ENCODE measurements around the gene DCP1B.

DCP1B gene

GRCh38 chr12:1920971-1921370, 83.3 kb downstream of the DCP1B start:
- TF ChIP-seq CTCF (IDR thresholded peaks at IDR 0.05; ENCODE audit: insufficient read depth, low read depth, low read length, missing control alignments) = no peak
- no peak overlapping the region for H3K4me3 ChIP-seq (ENCODE audit: low read depth, low read length)
- DNase-seq (ENCODE audit: low read depth) = no peak

GRCh38 chr12:1920436-1920835, 83.8 kb downstream of the DCP1B start:
- H3K4me3 ChIP-seq (ENCODE audit: low read depth, low read length) = no peak overlapping the region
- no peak for TF ChIP-seq CTCF (IDR thresholded peaks at IDR 0.05; ENCODE audit: insufficient read depth, low read depth, low read length, missing control alignments)
- DNase-seq (ENCODE audit: low read depth) = no peak

GRCh38 chr12:1919763-1920162, 84.5 kb downstream of the DCP1B start:
- no peak for DNase-seq (ENCODE audit: low read depth)
- no peak overlapping the region for H3K4me3 ChIP-seq (ENCODE audit: low read depth, low read length)
- TF ChIP-seq CTCF (IDR thresholded peaks at IDR 0.05; ENCODE audit: insufficient read depth, low read depth, low read length, missing control alignments) = no peak

DNA sequence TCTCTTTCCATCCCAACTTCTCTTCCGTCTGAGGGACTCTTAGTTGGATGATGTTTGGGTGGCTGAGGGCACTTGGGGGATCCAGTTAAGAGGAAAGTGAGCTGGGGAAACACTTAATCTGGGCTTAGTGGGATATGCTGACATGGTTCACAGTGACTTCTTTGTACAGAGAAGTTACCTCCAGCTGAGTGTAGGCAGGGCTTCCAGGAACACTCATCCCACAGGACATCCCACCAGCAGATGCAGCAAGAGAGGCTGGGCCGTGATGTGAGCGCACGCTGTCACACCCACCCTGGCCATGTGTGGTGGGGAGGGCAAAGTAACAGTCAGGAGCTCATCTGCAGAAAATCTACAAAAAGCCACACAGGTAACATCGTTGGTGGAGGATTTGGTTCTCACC, 85.0 kb downstream of the DCP1B start:
- no peak for DNase-seq (ENCODE audit: low read depth)
- TF ChIP-seq CTCF (IDR thresholded peaks at IDR 0.05; ENCODE audit: insufficient read depth, low read depth, low read length, missing control alignments) = no peak
- H3K4me3 ChIP-seq (ENCODE audit: low read depth, low read length) = no peak overlapping the region

GRCh38 chr12:1918884-1919236, 85.4 kb downstream of the DCP1B start:
- TF ChIP-seq CTCF (IDR thresholded peaks at IDR 0.05; ENCODE audit: insufficient read depth, low read depth, low read length, missing control alignments) = no peak
- no peak for DNase-seq (ENCODE audit: low read depth)
- H3K4me3 ChIP-seq (ENCODE audit: low read depth, low read length) = no peak overlapping the region

DNA sequence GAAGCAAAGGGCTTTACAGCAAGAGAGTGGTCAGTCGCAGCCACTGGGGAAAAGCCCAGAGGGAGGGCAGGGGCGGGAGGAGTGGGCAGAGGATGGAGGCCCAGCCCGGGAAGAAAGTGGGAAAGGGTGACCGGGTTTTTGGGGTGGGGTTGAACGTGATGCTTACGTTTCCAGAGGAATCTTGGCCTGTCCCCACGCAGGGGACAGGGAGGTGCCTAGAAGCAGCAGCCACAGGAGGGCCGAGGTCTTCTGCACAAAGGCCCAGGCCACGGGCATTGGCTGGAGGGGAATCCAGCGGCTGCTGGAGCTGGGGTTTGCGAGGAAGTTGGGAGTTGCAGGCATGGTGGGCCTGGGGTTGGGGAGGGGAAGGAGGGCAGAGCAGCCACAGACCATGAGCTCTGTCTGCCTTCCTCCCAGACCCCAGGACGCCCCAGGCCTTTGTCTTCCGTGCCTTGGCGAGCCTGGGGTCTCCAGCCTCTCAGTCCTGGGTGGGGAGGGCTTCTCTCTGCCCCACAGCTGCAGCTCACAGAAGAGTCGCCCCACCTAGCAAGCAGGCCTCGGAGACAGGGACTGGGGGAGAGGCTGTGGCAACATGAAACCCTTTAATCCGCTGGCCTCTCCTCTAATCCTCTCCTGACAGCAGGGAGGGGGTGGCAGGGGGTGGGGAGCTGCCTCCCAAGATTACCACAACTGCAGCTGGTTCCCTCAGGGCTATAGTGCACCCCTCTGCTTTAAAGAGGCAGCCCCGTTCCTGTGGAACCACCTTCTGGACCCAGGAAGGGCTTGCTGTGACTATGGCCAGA, 86.0 kb downstream of the DCP1B start, which contains the start of gene CACNA2D4:
CACNA2D4 (minus strand) TSS at position 572 of the 803 bp plus-strand sequence; CDS start at position 393, 179 bp downstream.
- DNase-seq (ENCODE audit: low read depth) = no peak
- no peak within 1 kb of the TSS for H3K4me3 ChIP-seq (ENCODE audit: low read depth, low read length)
- no peak for TF ChIP-seq CTCF (IDR thresholded peaks at IDR 0.05; ENCODE audit: insufficient read depth, low read depth, low read length, missing control alignments)

All from GM12865 (cell line).